Tibial artery (tissue), 4 donors: Measurements from ENCODE around the gene EDEM1.
"Not testable (repeated sequence)": the region's sequence is repeated elsewhere in the genome, so short reads cannot be mapped to it uniquely, and the experiment has no call there.

Source experiments
- DNase-seq, 2 donors: peaks; one replicate each; pipeline ENCODE4 v3.0.0-alpha.2; 2019
- H3K27ac ChIP-seq, 2 donors: fragments of 200-600 bp; sonication (generic) in 1 of 2; 1 replicate in 1 of 2; 2 replicates in 1 of 2; pipeline ENCODE4 v1.5.1; 2018 to 2019; ENCODE audit warnings: mild to moderate bottlenecking in 1 of 2
- H3K27me3 ChIP-seq, 2 donors: fragments of 200-600 bp; sonication (generic) in 1 of 2; one replicate each; pipeline versions ENCODE4 v1.5.1 to v1.6.0; 2016 to 2019
- H3K36me3 ChIP-seq, 3 donors: fragments of 200-600 bp; sonication (generic) in 2 of 3; one replicate each; pipeline ENCODE4 v1.5.1; 2016 to 2019; ENCODE audit warnings: mild to moderate bottlenecking in 2 of 3
- H3K4me1 ChIP-seq, 4 donors: fragments of 200-600 bp; sonication (generic) in 2 of 4; 1 replicate in 3 of 4; 2 replicates in 1 of 4; pipeline ENCODE4 v1.5.1; 2016 to 2019
- H3K4me3 ChIP-seq, 2 donors: fragments of 200-600 bp; sonication (generic) in 1 of 2; 1 replicate in 1 of 2; 2 replicates in 1 of 2; pipeline ENCODE4 v1.5.1; 2018 to 2019; ENCODE audit warnings: mild to moderate bottlenecking in 2 of 2
- H3K9me3 ChIP-seq, 3 donors: fragments of 200-600 bp; sonication (generic) in 1 of 3; one replicate each; pipeline ENCODE4 v1.5.1; 2016 to 2019
- CTCF ChIP-seq, 2 experiments: fragments of 200-600 bp in 1 of 2; fragments of 450-650 bp in 1 of 2; IDR thresholded peaks; one replicate each; pipeline ENCODE4 v1.5.1; 2017 to 2019; ENCODE audit warnings: antibody characterized with exemption in 2 of 2, mild to moderate bottlenecking in 1 of 2, moderate library complexity in 1 of 2
- intact Hi-C: fragments of 100-400 bp; cut with DNase I; formaldehyde crosslinking; loops from one replicate; pipeline ENCODE4 v1.15.0; 2023; ENCODE audit warnings: low total_unique reads

EDEM1 gene

GRCh38 chr3:5181469-5182141 is 5.9 kb upstream of the EDEM1 start:
- H3K9me3 ChIP-seq, result no peaks in the 10 kb centered on the region
- peaks cover 37 to 53% (median 50%) of the 10 kb centered on the region in 3 donors for H3K36me3 ChIP-seq
- no peak for TF ChIP-seq CTCF (IDR thresholded peaks at IDR 0.05)
- H3K4me3 ChIP-seq, result no peak overlapping the region
- no peak for DNase-seq
- intact Hi-C loops, result no loop called here
- H3K4me1 ChIP-seq, result peaks cover 0 to 5% (median 2%) of the 10 kb centered on the region in 4 donors
- H3K27ac ChIP-seq, result no peak overlapping the region
- no peaks in the 10 kb centered on the region for H3K27me3 ChIP-seq

GRCh38 chr3:5183714-5184113 is 3.8 kb upstream of the EDEM1 start:
- H3K4me3 ChIP-seq, H3K27ac ChIP-seq, H3K27me3 ChIP-seq, H3K4me1 ChIP-seq, H3K9me3 ChIP-seq, intact Hi-C loops, DNase-seq: not testable (repeated sequence)
- H3K36me3 ChIP-seq, result peaks cover 24 to 38% (median 32%) of the 10 kb centered on the region in 3 donors

- H3K4me3 ChIP-seq, result no peak overlapping the region
- intact Hi-C loops, result no loop called here
- peaks cover 0 to 18% (median 11%) of the 10 kb centered on the region in 4 donors for H3K4me1 ChIP-seq
- DNase-seq, result no peak
- TF ChIP-seq CTCF (IDR thresholded peaks at IDR 0.05), result no peak
- no peaks in the 10 kb centered on the region for H3K9me3 ChIP-seq
- H3K36me3 ChIP-seq, result peaks cover 17 to 30% (median 25%) of the 10 kb centered on the region in 3 donors
- H3K27me3 ChIP-seq, result no peaks in the 10 kb centered on the region
- H3K27ac ChIP-seq, result no peak overlapping the region
These were observed 3.0 kb upstream of the EDEM1 start for GRCh38 chr3:5184499-5184898.

- peaks cover 0 to 25% (median 11%) of the 10 kb centered on the region in 4 donors for H3K4me1 ChIP-seq
- no peaks in the 10 kb centered on the region for H3K27me3 ChIP-seq
- H3K27ac ChIP-seq, result no peak overlapping the region
- H3K36me3 ChIP-seq, result peaks cover 12 to 23% (median 18%) of the 10 kb centered on the region in 3 donors
- H3K9me3 ChIP-seq, result no peaks in the 10 kb centered on the region
- intact Hi-C loops, result loop anchor here (5.0 kb wide), 1 partner anchor 63 kb away; the partner anchor contains the start of gene ARL8B
- no peak for DNase-seq
- no peak overlapping the region for H3K4me3 ChIP-seq
- no peak for TF ChIP-seq CTCF (IDR thresholded peaks at IDR 0.05)
These were observed 2.3 kb upstream of the EDEM1 start for GRCh38 chr3:5185093-5185673.

- no peaks in the 10 kb centered on the region for H3K9me3 ChIP-seq
- H3K4me3 ChIP-seq, result peak overlapping the region; percentile 79 to 95
- H3K27me3 ChIP-seq, result no peaks in the 10 kb centered on the region
- peaks cover 0 to 36% (median 15%) of the 10 kb centered on the region in 4 donors for H3K4me1 ChIP-seq
- intact Hi-C loops, result loop anchor here (5.0 kb wide), 1 partner anchor 64 kb away; the partner anchor contains the start of gene ARL8B
- peak overlapping the region; percentile 76 to 96 for H3K27ac ChIP-seq
- no peak for TF ChIP-seq CTCF (IDR thresholded peaks at IDR 0.05)
- peaks cover 11 to 13% (median 12%) of the 10 kb centered on the region in 3 donors for H3K36me3 ChIP-seq
- DNase-seq, result no peak
These were observed 1.2 kb upstream of the EDEM1 start for GRCh38 chr3:5186089-5186857.

GRCh38 chr3:5186858-5187155 is 700 bp upstream of the EDEM1 start:
- Histone ChIP-seq H3K36me3 (peaks cover 5 to 8% (median 7%) of the 10 kb centered on the region in 3 donors), H3K27ac (peak overlapping the region; percentile 76 to 96), H3K4me1 (peaks cover 0 to 40% (median 15%) of the 10 kb centered on the region in 4 donors), H3K9me3 (no peaks in the 10 kb centered on the region), H3K4me3 (peak overlapping the region; percentile 79 to 95), H3K27me3 (no peaks in the 10 kb centered on the region)
- no peak for TF ChIP-seq CTCF (IDR thresholded peaks at IDR 0.05)
- intact Hi-C loops, result loop anchor here (5.0 kb wide), 1 partner anchor 65 kb away; the partner anchor contains the start of gene ARL8B
- DNase-seq, result no peak
